Measurements from ENCODE around the gene LRMDA. TPM values are rescaled to one million over a fixed set of nuclear protein-coding genes. Genes with fewer than 3 reads are reported as not detected.

Gene LRMDA
- total RNA-seq, 3 donors from 2014 or later: 8.3 to 17.1 (median 11.1) TPM

DNA sequence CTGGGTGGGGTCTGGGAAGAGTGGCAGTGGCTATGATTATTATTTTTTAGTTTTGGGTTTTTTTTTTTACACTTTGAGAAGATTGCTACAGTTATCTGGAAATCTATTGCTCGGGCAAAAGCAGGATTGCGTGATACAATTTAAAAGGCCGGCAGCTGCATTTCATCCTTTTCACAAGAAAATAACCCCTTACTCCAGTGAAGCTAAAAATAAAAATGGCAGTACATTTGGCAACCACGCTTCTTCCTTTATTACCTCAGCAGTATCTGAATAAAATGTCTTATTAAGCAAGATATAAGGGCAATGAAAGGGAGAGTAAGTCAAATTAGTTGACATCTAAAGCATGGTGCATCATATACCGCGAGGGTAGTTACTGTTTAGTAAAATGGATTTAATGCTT, 496.8 kb downstream of the LRMDA start:
- DNase-seq (ENCODE audit: low spot score in 2 of 2): no peak
- TF ChIP-seq, protein P1, sequence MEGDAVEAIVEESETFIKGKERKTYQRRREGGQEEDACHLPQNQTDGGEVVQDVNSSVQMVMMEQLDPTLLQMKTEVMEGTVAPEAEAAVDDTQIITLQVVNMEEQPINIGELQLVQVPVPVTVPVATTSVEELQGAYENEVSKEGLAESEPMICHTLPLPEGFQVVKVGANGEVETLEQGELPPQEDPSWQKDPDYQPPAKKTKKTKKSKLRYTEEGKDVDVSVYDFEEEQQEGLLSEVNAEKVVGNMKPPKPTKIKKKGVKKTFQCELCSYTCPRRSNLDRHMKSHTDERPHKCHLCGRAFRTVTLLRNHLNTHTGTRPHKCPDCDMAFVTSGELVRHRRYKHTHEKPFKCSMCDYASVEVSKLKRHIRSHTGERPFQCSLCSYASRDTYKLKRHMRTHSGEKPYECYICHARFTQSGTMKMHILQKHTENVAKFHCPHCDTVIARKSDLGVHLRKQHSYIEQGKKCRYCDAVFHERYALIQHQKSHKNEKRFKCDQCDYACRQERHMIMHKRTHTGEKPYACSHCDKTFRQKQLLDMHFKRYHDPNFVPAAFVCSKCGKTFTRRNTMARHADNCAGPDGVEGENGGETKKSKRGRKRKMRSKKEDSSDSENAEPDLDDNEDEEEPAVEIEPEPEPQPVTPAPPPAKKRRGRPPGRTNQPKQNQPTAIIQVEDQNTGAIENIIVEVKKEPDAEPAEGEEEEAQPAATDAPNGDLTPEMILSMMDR (IDR thresholded peaks at IDR 0.05): no peak
- TF ChIP-seq POLR2A (IDR thresholded peaks at IDR 0.05): no peak
- no peak for TF ChIP-seq POLR2AphosphoS5 (IDR thresholded peaks at IDR 0.05)
- Histone ChIP-seq H3K9me3 (no peaks in the 10 kb centered on the region), H3K36me3 (no peaks in the 10 kb centered on the region), H3K27ac (no peak overlapping the region), H3K4me1 (no peaks in the 10 kb centered on the region), H3K27me3 (no peaks in the 10 kb centered on the region), H3K4me3 (no peak overlapping the region)
- intact Hi-C loops (cut with DNase I; ENCODE audit: low total_unique reads): no loop called here

DNA sequence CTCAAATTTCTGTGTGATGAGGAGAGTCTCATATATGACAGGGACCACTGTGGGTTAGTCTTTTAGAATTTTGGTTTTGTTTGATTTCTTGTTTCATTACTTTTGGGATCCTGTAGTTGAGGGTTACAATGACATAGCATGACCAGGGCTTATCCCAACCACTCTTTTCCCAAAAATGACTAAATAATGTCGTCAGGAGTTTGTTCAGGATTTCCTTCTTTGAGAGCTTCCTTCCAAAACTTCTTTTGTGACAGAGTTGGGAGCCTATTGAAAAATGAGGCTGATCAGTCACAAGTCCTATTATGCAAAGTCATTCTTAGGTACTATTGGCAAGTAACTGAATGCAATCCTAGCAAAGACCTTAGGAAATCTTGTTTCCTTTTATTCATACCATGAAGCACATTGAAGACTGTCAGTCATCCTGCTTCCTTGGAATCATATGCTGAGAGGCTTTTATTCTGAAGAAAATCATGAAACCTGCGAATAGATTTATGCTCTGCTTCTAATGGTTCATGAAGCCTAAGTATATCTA, 498.3 kb downstream of the LRMDA start:
- no peaks in the 10 kb centered on the region for H3K27me3 ChIP-seq
- no peaks in the 10 kb centered on the region for H3K4me1 ChIP-seq
- TF ChIP-seq POLR2A (IDR thresholded peaks at IDR 0.05) (no peak), POLR2AphosphoS5 (IDR thresholded peaks at IDR 0.05) (no peak)
- TF ChIP-seq, protein P1 (IDR thresholded peaks at IDR 0.05): no peak
- no peak overlapping the region for H3K4me3 ChIP-seq
- no peak overlapping the region for H3K27ac ChIP-seq
- no peaks in the 10 kb centered on the region for H3K36me3 ChIP-seq
- DNase-seq (ENCODE audit: low spot score in 2 of 2): no peak
- no peaks in the 10 kb centered on the region for H3K9me3 ChIP-seq
- intact Hi-C loops (cut with DNase I; ENCODE audit: low total_unique reads): no loop called here

DNA sequence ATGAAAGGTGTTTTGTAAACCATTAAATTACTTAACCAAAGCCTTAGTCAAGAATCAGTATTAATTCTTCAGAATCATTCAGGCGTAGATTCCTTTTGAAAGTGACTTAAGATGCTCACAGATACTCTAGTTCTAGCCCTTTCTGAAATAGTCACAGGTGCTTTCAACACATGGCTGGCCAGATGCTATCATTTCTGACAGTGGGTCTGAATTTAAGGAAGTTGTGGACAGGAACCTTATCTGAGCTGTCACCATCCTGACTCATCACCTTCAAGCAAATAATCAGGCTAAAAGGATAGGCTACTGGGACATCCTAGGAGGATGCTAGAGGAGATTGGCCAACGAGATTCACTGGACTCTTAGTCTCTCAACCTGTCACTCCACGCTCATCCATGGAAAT, 501.5 kb downstream of the LRMDA start:
- TF ChIP-seq, protein P1 (IDR thresholded peaks at IDR 0.05): no peak
- no peak for TF ChIP-seq POLR2AphosphoS5 (IDR thresholded peaks at IDR 0.05)
- TF ChIP-seq POLR2A (IDR thresholded peaks at IDR 0.05): no peak
- H3K4me3 ChIP-seq: no peak overlapping the region
- H3K36me3 ChIP-seq: no peaks in the 10 kb centered on the region
- intact Hi-C loops (cut with DNase I; ENCODE audit: low total_unique reads): no loop called here
- H3K9me3 ChIP-seq: no peaks in the 10 kb centered on the region
- H3K27me3 ChIP-seq: no peaks in the 10 kb centered on the region
- H3K27ac ChIP-seq: no peak overlapping the region
- no peaks in the 10 kb centered on the region for H3K4me1 ChIP-seq
- DNase-seq (ENCODE audit: low spot score in 2 of 2): no peak

DNA sequence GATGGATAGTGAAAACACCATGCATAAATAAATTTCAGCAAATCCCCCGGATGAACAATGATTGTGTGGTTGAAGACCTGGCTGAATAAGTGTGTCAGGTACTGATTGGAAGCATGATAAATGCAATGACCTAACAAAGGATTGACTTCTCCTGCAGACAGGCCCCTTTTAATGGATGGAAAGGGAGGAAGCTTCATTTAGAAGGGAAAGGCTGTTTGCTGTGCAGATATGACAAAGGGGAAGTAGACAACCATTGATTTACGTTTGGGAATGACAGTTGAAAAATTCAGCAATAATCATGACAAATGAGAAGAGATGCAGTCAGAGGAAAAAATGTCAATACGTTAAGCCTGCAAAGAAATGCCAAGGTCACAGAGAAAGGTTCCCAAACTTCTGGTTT, 503.8 kb downstream of the LRMDA start:
- H3K4me1 ChIP-seq: no peaks in the 10 kb centered on the region
- TF ChIP-seq POLR2AphosphoS5 (IDR thresholded peaks at IDR 0.05) (no peak), POLR2A (IDR thresholded peaks at IDR 0.05) (no peak)
- TF ChIP-seq, protein P1 (IDR thresholded peaks at IDR 0.05): no peak
- H3K27me3 ChIP-seq: no peaks in the 10 kb centered on the region
- no peaks in the 10 kb centered on the region for H3K9me3 ChIP-seq
- intact Hi-C loops (cut with DNase I; ENCODE audit: low total_unique reads): no loop called here
- H3K36me3 ChIP-seq: no peaks in the 10 kb centered on the region
- no peak for DNase-seq (ENCODE audit: low spot score in 2 of 2)
- H3K27ac ChIP-seq: no peak overlapping the region
- no peak overlapping the region for H3K4me3 ChIP-seq

DNA sequence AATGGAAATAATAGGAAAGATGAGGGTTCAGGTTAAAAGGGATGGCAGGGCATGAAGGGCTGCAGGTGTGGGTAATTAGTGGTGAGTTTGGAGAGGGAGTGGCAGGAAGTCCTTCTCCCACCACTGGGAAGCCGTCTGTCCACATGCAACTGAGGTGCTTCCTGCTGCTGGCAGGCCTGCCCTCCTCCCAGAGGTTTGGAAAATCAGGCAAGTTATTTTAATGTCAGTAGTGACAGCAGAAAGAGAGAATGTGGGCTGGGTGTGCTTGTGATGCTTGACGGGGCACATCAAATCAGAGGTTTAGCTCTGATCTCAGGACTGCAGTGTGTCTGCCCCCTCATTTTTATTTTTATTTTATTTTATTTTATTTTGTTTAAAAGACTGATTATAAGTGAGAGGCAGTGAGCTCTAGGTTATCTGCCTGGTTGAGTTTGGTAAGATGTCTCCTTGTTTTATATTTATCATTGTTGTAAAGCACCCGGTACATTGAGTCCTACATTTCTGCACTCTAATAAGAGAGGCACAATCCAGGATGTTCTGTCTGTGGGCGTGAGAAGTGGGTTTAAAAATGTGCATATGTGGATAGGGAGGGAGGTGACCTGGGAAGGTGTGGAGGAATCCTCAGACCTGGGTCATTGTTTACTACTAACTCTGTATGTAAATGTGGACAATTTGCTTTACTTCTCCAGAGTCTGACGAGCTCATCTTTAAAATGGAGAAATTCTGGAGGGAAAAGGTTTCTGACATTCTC, 504.4 kb downstream of the LRMDA start:
- no peak overlapping the region for H3K27ac ChIP-seq
- TF ChIP-seq, protein P1 (IDR thresholded peaks at IDR 0.05): no peak
- TF ChIP-seq POLR2AphosphoS5 (IDR thresholded peaks at IDR 0.05) (no peak), POLR2A (IDR thresholded peaks at IDR 0.05) (no peak)
- no peaks in the 10 kb centered on the region for H3K9me3 ChIP-seq
- H3K36me3 ChIP-seq: no peaks in the 10 kb centered on the region
- intact Hi-C loops (cut with DNase I; ENCODE audit: low total_unique reads): no loop called here
- no peaks in the 10 kb centered on the region for H3K4me1 ChIP-seq
- no peak for DNase-seq (ENCODE audit: low spot score in 2 of 2)
- no peak overlapping the region for H3K4me3 ChIP-seq
- H3K27me3 ChIP-seq: no peaks in the 10 kb centered on the region
